ENCODE results near the gene SDK1.

DNA sequence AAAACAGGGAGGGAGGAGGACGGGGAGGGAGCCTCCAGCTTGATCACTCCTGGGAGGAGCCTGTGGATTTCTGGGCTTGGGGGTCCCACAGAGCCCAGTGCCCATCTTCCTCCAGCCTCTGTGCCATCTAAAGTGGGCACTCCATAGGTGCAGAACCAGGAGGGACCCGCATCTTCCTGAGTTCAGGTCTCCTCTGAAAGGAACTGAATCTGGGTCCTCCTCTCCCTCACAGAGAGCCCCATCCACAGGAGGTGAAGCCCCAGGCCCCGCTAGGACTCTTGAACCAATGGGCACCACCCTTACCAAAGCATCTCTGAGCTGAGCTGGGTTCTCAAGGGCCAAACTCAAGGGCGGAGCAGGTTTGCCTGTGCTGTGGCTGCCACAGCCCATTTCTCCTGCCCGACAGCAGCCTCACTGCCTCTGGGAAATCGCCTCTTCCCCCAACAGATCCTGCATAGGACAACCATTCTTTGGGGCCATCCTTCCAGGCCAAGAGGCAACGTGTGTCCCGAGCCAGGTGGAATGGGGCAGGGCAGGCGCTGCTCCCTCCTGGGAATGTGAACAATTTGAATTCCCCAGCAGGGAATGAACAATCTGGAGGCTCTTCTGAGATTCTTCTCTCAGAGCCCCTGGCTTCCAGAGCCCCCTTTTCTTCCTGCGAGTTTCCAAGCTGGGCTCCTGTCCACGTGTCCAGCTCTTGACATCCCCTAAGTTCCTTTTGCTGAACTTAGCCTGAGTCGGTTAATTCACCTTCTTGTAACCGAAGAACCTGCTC, 970.1 kb downstream of the SDK1 start:
- TF ChIP-seq, protein P1, sequence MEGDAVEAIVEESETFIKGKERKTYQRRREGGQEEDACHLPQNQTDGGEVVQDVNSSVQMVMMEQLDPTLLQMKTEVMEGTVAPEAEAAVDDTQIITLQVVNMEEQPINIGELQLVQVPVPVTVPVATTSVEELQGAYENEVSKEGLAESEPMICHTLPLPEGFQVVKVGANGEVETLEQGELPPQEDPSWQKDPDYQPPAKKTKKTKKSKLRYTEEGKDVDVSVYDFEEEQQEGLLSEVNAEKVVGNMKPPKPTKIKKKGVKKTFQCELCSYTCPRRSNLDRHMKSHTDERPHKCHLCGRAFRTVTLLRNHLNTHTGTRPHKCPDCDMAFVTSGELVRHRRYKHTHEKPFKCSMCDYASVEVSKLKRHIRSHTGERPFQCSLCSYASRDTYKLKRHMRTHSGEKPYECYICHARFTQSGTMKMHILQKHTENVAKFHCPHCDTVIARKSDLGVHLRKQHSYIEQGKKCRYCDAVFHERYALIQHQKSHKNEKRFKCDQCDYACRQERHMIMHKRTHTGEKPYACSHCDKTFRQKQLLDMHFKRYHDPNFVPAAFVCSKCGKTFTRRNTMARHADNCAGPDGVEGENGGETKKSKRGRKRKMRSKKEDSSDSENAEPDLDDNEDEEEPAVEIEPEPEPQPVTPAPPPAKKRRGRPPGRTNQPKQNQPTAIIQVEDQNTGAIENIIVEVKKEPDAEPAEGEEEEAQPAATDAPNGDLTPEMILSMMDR (IDR thresholded peaks at IDR 0.05), result no peak
- TF ChIP-seq EP300 (IDR thresholded peaks at IDR 0.05) (no peak), POLR2AphosphoS5 (IDR thresholded peaks at IDR 0.05) (no peak)
